Measurements from ENCODE around the gene ENPEP.

GRCh38 chr4:110610620-110610939 lies 134.6 kb downstream of the ENPEP start:
- TF ChIP-seq POLR2AphosphoS5 (IDR thresholded peaks at IDR 0.05) (no peak), CTCF (IDR thresholded peaks at IDR 0.05) (no peak), POLR2A (IDR thresholded peaks at IDR 0.05) (no peak)
